ENCODE data around the gene PRDM10.
"Not testable (repeated sequence)": the region's sequence is repeated elsewhere in the genome, so short reads cannot be mapped to it uniquely, and the experiment has no call there.

The PRDM10 gene
- 22.4 to 62.2 (median 46.4) reads per million in 4 experiments for total RNA-seq

- peak; percentile 85 for DNase-seq
These were observed at the start of gene PRDM10 for GRCh38 chr11:130002352-130002845. Gene PRDM10 (minus strand): TSS chr11:130002835. CDS start chr11:129960964, 41,871 bp downstream.

- no peak for DNase-seq
These were observed 48.4 kb upstream of the PRDM10 start for GRCh38 chr11:130051082-130051481.

GRCh38 chr11:130050257-130050656 lies 47.6 kb upstream of the PRDM10 start:
- DNase-seq = no peak

GRCh38 chr11:130049328-130049771 lies 46.7 kb upstream of the PRDM10 start:
- DNase-seq = no peak

GRCh38 chr11:130047141-130047540 lies 44.5 kb upstream of the PRDM10 start:
- no peak for DNase-seq

- no peak for DNase-seq
These were observed 40.9 kb upstream of the PRDM10 start for GRCh38 chr11:130043575-130043974.

- no peak for DNase-seq
These were observed 39.5 kb upstream of the PRDM10 start for GRCh38 chr11:130042093-130042591.

- DNase-seq = no peak
These were observed 37.8 kb upstream of the PRDM10 start for GRCh38 chr11:130040281-130040940.

GRCh38 chr11:130037881-130038585 lies 35.4 kb upstream of the PRDM10 start:
- no peak for DNase-seq

- DNase-seq = no peak
These were observed 34.4 kb upstream of the PRDM10 start for GRCh38 chr11:130037058-130037457.

GRCh38 chr11:130034236-130034635 lies 31.6 kb upstream of the PRDM10 start:
- DNase-seq = no peak

- no peak for DNase-seq
These were observed 30.3 kb upstream of the PRDM10 start for GRCh38 chr11:130032931-130033330.

GRCh38 chr11:130031945-130032344 lies 29.3 kb upstream of the PRDM10 start:
- DNase-seq = no peak

- DNase-seq = no peak
These were observed 28.4 kb upstream of the PRDM10 start for GRCh38 chr11:130031056-130031455.

GRCh38 chr11:130029137-130029536 lies 26.5 kb upstream of the PRDM10 start:
- DNase-seq = no peak

- no peak for DNase-seq
These were observed 22.7 kb upstream of the PRDM10 start for GRCh38 chr11:130025371-130025770.

GRCh38 chr11:130024361-130024760 lies 21.7 kb upstream of the PRDM10 start:
- DNase-seq = no peak

- no peak for DNase-seq
These were observed 20.6 kb upstream of the PRDM10 start for GRCh38 chr11:130023204-130023603.

- no peak for DNase-seq
These were observed 20.2 kb upstream of the PRDM10 start for GRCh38 chr11:130022799-130023198.

- DNase-seq = not testable (repeated sequence)
These were observed 19.0 kb upstream of the PRDM10 start for GRCh38 chr11:130021606-130022005.

GRCh38 chr11:130020323-130020722 lies 17.7 kb upstream of the PRDM10 start:
- DNase-seq = no peak

- DNase-seq = not testable (repeated sequence)
These were observed 13.2 kb upstream of the PRDM10 start for GRCh38 chr11:130015846-130016245.

- no peak for DNase-seq
These were observed 5.7 kb upstream of the PRDM10 start for GRCh38 chr11:130008326-130008725.

GRCh38 chr11:130006929-130007328 lies 4.3 kb upstream of the PRDM10 start:
- no peak for DNase-seq

Measured in effector CD8-positive, alpha-beta T cell (primary cell).